SK-N-SH treated with all-trans-retinoic acid at 6 μM for 48 hours (cell line): Measurements from ENCODE around the gene XRN1.

Source experiments
- ATAC-seq: fragments of 200-7000 bp; cut with Tn5 transposase; 3 replicates; pipeline ENCODE4 v1.9.1; 2020; ENCODE audit warnings: mild to moderate bottlenecking, moderate library complexity
- ARNTL ChIP-seq: fragments of 450-650 bp; formaldehyde crosslinking; IDR thresholded peaks from 2 replicates; pipeline ENCODE4 v1.5.0; 2020; ENCODE audit warnings: low read depth, mild to moderate bottlenecking, moderate library complexity, borderline replicate concordance
- BACH2 ChIP-seq: fragments of 250-450 bp; sonication (Bioruptor Pico); IDR thresholded peaks from 2 replicates; pipeline ENCODE4 v1.9.0; 2021; ENCODE audit warnings: mild to moderate bottlenecking, borderline replicate concordance
- CSDC2 ChIP-seq: fragments of 250-450 bp; sonication (Bioruptor Pico); IDR thresholded peaks from 2 replicates; pipeline ENCODE4 v1.5.0; 2020; ENCODE audit warnings: mild to moderate bottlenecking, moderate library complexity
- ESRRG ChIP-seq: fragments of 250-450 bp; sonication (Bioruptor Pico); IDR thresholded peaks from 2 replicates; pipeline ENCODE4 v1.6.1; 2021; ENCODE audit warnings: mild to moderate bottlenecking
- GLIS3 ChIP-seq: fragments of 250-450 bp; sonication (Bioruptor Pico); IDR thresholded peaks from 2 replicates; pipeline ENCODE4 v1.5.0; 2020; ENCODE audit warnings: mild to moderate bottlenecking, moderate library complexity
- ISL1 ChIP-seq: fragments of 250-450 bp; sonication (Bioruptor Pico); IDR thresholded peaks from 2 replicates; pipeline ENCODE4 v2.1.2; 2022; ENCODE audit warnings: mild to moderate bottlenecking, moderate library complexity
- PPARA ChIP-seq: fragments of 250-450 bp; sonication (Bioruptor Pico); IDR thresholded peaks from 2 replicates; pipeline ENCODE4 v1.5.0; 2020; ENCODE audit warnings: mild to moderate bottlenecking, borderline replicate concordance
- RARB ChIP-seq: fragments of 250-450 bp; sonication (Bioruptor Pico); IDR thresholded peaks from 2 replicates; pipeline ENCODE4 v1.8.0; 2021; ENCODE audit warnings: mild to moderate bottlenecking, moderate library complexity
- SNAI2 ChIP-seq: fragments of 250-450 bp; sonication (Bioruptor Pico); IDR thresholded peaks from 2 replicates; pipeline ENCODE4 v1.5.0; 2020; ENCODE audit warnings: mild to moderate bottlenecking, moderate library complexity
- TCF4 ChIP-seq: fragments of 250-450 bp; sonication (Bioruptor Pico); IDR thresholded peaks from 2 replicates; pipeline ENCODE4 v1.8.0; 2021; ENCODE audit warnings: mild to moderate bottlenecking, moderate library complexity, borderline replicate concordance
- TOX ChIP-seq: fragments of 250-450 bp; sonication (Bioruptor Pico); IDR thresholded peaks from 2 replicates; pipeline ENCODE4 v1.8.0; 2021; ENCODE audit warnings: mild to moderate bottlenecking, moderate library complexity, borderline replicate concordance
- ZFP3 ChIP-seq: fragments of 250-450 bp; sonication (Bioruptor Pico); IDR thresholded peaks from 2 replicates; pipeline ENCODE4 v1.5.0; 2020; ENCODE audit warnings: mild to moderate bottlenecking, moderate library complexity
- ZFP30 ChIP-seq: fragments of 450-650 bp; formaldehyde crosslinking; IDR thresholded peaks from 2 replicates; pipeline ENCODE4 v1.5.0; 2022; ENCODE audit warnings: mild to moderate bottlenecking, moderate library complexity
- ZNF70 ChIP-seq: fragments of 450-650 bp; formaldehyde crosslinking; IDR thresholded peaks from 2 replicates; pipeline ENCODE4 v1.5.0; 2020; ENCODE audit warnings: mild to moderate bottlenecking, moderate library complexity
- ZNF8 ChIP-seq: fragments of 450-650 bp; formaldehyde crosslinking; IDR thresholded peaks from 2 replicates; pipeline ENCODE4 v1.5.0; 2020; ENCODE audit warnings: mild to moderate bottlenecking, moderate library complexity
- TF ChIP-seq, protein P1 (sequence below): fragments of 250-450 bp; sonication (Bioruptor Pico); IDR thresholded peaks from 2 replicates; pipeline ENCODE4 v1.8.0; 2021; ENCODE audit warnings: low read depth, mild to moderate bottlenecking, moderate library complexity, borderline replicate concordance
- TF ChIP-seq, protein P2 (sequence below): fragments of 250-450 bp; sonication (Bioruptor Pico); IDR thresholded peaks from 2 replicates; pipeline ENCODE4 v1.5.1; 2021; ENCODE audit warnings: mild to moderate bottlenecking, moderate library complexity
- TF ChIP-seq, protein P3 (sequence below): fragments of 250-450 bp; sonication (Bioruptor Pico); IDR thresholded peaks from 2 replicates; pipeline ENCODE4 v1.5.0; 2020; ENCODE audit warnings: mild to moderate bottlenecking, moderate library complexity
- TF ChIP-seq, protein P4 (sequence below): fragments of 250-450 bp; sonication (Bioruptor Pico); IDR thresholded peaks from 2 replicates; pipeline ENCODE4 v1.5.1; 2020; ENCODE audit warnings: low read depth, mild to moderate bottlenecking, moderate library complexity
- TF ChIP-seq, protein P5 (sequence below): fragments of 250-450 bp; sonication (Bioruptor Pico); IDR thresholded peaks from 2 replicates; pipeline ENCODE4 v1.8.0; 2020; ENCODE audit warnings: mild to moderate bottlenecking, moderate library complexity, borderline replicate concordance

XRN1 gene

DNA sequence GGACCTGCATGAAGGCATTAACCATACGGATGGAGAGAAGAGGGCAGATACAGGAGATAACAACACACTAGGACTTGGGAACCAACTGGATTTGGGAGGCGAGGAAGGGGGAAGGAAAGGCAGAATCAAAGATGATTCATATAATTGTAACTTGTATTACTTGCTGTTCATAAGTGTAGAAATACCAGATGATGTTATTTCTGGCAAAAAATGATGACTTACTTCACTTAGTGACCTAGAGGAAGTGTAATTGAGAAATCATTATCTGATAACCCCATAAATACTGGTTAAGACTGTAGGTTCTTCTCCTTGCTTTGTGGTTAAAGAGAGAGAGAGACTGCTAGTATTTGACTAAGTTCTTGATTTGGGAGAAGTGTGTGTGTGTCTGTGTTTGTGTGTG lies 172.0 kb downstream of the XRN1 start:
- TF ChIP-seq, protein P1, sequence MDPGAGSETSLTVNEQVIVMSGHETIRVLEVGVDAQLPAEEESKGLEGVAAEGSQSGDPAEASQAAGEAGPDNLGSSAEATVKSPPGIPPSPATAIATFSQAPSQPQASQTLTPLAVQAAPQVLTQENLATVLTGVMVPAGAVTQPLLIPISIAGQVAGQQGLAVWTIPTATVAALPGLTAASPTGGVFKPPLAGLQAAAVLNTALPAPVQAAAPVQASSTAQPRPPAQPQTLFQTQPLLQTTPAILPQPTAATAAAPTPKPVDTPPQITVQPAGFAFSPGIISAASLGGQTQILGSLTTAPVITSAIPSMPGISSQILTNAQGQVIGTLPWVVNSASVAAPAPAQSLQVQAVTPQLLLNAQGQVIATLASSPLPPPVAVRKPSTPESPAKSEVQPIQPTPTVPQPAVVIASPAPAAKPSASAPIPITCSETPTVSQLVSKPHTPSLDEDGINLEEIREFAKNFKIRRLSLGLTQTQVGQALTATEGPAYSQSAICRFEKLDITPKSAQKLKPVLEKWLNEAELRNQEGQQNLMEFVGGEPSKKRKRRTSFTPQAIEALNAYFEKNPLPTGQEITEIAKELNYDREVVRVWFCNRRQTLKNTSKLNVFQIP (CRISPR knock-in tag) = no peak
- TF ChIP-seq ISL1 (peak; percentile 86), BACH2 (CRISPR knock-in tag) (no peak)
- TF ChIP-seq, protein P2, sequence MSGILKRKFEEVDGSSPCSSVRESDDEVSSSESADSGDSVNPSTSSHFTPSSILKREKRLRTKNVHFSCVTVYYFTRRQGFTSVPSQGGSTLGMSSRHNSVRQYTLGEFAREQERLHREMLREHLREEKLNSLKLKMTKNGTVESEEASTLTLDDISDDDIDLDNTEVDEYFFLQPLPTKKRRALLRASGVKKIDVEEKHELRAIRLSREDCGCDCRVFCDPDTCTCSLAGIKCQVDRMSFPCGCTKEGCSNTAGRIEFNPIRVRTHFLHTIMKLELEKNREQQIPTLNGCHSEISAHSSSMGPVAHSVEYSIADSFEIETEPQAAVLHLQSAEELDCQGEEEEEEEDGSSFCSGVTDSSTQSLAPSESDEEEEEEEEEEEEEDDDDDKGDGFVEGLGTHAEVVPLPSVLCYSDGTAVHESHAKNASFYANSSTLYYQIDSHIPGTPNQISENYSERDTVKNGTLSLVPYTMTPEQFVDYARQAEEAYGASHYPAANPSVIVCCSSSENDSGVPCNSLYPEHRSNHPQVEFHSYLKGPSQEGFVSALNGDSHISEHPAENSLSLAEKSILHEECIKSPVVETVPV (CRISPR knock-in tag) = no peak
- TF ChIP-seq, all 23 proteins: peak for 1
- ATAC-seq = peak; percentile 27; the same call in 2 of the 3 replicates

DNA sequence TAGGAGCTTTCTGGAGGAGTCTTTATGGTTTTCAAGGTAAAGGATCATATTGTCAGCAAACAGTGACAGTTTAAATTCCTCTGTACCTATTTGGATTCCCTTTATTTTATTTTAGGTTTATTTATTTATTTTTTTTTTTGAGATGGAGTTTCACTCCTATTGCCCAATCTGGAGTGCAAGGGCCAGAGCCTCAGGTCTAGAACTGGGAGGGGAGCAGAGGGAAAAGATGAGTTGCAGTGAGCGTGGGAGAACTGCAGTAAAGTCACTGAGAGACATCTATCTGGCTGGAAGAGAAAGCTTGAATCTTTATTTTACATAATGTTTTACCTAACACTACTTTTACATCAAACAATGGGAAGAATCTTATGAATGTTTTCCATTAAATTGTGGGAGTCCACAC lies 172.9 kb downstream of the XRN1 start:
- no peak for ATAC-seq
- TF ChIP-seq GLIS3 (CRISPR knock-in tag) = no peak
- TF ChIP-seq, protein P3, sequence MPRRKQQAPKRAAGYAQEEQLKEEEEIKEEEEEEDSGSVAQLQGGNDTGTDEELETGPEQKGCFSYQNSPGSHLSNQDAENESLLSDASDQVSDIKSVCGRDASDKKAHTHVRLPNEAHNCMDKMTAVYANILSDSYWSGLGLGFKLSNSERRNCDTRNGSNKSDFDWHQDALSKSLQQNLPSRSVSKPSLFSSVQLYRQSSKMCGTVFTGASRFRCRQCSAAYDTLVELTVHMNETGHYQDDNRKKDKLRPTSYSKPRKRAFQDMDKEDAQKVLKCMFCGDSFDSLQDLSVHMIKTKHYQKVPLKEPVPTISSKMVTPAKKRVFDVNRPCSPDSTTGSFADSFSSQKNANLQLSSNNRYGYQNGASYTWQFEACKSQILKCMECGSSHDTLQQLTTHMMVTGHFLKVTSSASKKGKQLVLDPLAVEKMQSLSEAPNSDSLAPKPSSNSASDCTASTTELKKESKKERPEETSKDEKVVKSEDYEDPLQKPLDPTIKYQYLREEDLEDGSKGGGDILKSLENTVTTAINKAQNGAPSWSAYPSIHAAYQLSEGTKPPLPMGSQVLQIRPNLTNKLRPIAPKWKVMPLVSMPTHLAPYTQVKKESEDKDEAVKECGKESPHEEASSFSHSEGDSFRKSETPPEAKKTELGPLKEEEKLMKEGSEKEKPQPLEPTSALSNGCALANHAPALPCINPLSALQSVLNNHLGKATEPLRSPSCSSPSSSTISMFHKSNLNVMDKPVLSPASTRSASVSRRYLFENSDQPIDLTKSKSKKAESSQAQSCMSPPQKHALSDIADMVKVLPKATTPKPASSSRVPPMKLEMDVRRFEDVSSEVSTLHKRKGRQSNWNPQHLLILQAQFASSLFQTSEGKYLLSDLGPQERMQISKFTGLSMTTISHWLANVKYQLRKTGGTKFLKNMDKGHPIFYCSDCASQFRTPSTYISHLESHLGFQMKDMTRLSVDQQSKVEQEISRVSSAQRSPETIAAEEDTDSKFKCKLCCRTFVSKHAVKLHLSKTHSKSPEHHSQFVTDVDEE = no peak
- TF ChIP-seq ZNF70 (CRISPR knock-in tag) = no peak
- TF ChIP-seq SNAI2 (CRISPR knock-in tag) = no peak
- TF ChIP-seq RARB (CRISPR knock-in tag) = no peak
- TF ChIP-seq ESRRG = no peak
- TF ChIP-seq BACH2 (CRISPR knock-in tag) = no peak
- TF ChIP-seq ZFP30 (CRISPR knock-in tag) = no peak
- no peak for TF ChIP-seq TCF4
- TF ChIP-seq PPARA (CRISPR knock-in tag) = no peak
- no peak for TF ChIP-seq ARNTL (CRISPR knock-in tag)
- TF ChIP-seq, protein P4, sequence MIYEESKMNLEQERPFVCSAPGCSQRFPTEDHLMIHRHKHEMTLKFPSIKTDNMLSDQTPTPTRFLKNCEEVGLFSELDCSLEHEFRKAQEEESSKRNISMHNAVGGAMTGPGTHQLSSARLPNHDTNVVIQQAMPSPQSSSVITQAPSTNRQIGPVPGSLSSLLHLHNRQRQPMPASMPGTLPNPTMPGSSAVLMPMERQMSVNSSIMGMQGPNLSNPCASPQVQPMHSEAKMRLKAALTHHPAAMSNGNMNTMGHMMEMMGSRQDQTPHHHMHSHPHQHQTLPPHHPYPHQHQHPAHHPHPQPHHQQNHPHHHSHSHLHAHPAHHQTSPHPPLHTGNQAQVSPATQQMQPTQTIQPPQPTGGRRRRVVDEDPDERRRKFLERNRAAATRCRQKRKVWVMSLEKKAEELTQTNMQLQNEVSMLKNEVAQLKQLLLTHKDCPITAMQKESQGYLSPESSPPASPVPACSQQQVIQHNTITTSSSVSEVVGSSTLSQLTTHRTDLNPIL (CRISPR knock-in tag) = no peak
- TF ChIP-seq CSDC2 (CRISPR knock-in tag) = no peak
- TF ChIP-seq, protein P1 (CRISPR knock-in tag) = no peak
- TF ChIP-seq TOX = no peak
- TF ChIP-seq, protein P2 (CRISPR knock-in tag) = no peak
- TF ChIP-seq ZNF8 (CRISPR knock-in tag) = no peak
- TF ChIP-seq ZFP3 (CRISPR knock-in tag) = no peak

DNA sequence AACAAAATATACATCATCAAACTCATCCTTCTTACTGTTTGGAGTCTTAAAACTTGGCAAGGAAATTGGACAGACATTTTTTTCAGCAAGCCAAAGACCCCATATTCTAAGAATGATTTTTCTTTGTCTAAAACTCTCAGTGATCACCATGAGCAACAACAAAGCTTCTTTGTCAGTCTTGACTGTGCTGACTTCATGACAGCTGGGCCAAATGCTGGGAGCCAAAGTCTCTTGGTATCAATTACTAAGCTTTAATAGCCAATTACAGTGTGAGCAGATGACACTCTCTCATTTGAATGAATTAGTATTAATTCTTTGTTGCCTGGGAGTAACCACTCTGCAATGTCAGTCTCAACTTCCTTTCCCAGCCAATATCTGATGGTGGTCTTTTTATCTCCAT lies 174.3 kb downstream of the XRN1 start:
- ATAC-seq = no peak
- TF ChIP-seq, protein P1 (CRISPR knock-in tag) = no peak
- TF ChIP-seq TOX = no peak
- no peak for TF ChIP-seq SNAI2 (CRISPR knock-in tag)
- TF ChIP-seq ISL1 = no peak
- TF ChIP-seq, protein P5, sequence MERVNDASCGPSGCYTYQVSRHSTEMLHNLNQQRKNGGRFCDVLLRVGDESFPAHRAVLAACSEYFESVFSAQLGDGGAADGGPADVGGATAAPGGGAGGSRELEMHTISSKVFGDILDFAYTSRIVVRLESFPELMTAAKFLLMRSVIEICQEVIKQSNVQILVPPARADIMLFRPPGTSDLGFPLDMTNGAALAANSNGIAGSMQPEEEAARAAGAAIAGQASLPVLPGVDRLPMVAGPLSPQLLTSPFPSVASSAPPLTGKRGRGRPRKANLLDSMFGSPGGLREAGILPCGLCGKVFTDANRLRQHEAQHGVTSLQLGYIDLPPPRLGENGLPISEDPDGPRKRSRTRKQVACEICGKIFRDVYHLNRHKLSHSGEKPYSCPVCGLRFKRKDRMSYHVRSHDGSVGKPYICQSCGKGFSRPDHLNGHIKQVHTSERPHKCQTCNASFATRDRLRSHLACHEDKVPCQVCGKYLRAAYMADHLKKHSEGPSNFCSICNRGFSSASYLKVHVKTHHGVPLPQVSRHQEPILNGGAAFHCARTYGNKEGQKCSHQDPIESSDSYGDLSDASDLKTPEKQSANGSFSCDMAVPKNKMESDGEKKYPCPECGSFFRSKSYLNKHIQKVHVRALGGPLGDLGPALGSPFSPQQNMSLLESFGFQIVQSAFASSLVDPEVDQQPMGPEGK (CRISPR knock-in tag) = no peak
- no peak for TF ChIP-seq ZNF8 (CRISPR knock-in tag)
- TF ChIP-seq, all 23 proteins: peak for 0
